ENCODE results near the gene MARK3. TPM values are rescaled to one million over a fixed set of nuclear protein-coding genes. Genes with fewer than 3 reads are reported as not detected.

Gene MARK3
- polyA plus RNA-seq, 1 donor (not counting 4 experiments of a cell fraction or from before 2014, with no cell fraction given), result 133 TPM

DNA sequence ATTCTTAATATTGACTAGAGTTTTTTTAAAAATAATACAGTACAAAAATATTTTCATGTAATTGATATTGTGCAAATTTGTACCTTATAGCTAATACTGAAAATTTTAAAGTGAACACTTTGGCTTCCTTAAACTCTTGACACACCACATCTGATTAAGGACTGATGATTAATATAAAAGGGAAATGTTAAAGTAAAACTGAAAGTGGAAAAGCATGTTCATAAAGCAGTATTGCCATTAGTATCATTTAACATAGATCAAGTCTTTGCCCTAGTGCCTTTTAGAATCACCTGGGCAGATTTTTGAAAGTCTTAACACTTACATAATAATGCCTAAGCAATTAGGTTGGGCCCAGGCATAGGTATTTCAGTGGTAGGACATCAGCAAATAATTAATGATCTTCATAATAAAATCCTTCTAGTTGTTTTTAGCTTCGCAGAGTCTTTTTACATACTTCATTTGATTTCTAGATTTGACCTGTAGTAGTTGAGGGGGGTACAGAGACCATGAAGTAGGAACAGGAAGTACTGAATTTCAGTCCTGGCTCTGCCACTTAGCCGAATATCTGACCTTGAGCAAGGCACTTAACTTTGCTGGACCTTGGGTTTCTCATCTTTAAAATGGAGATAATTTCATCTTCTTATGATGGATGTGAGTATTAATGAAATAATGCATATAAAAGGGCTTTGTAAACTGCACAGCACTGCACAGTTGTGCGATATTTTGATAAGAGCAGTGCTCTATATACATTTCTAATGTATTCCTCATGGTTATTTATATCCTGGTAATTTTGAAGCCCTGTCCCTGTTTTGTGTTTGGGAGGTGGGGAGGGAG lies 43.7 kb downstream of the MARK3 start:
- Histone ChIP-seq H3K9me1 (ENCODE audit: control insufficient read depth, extremely low read depth, insufficient read depth, low read length) (no peaks in the 10 kb centered on the region), H3K4me2 (ENCODE audit: control insufficient read depth, extremely low read depth, insufficient read depth, low read depth, low read length) (no peak overlapping the region), H4K20me1 (ENCODE audit: control insufficient read depth, extremely low read depth, insufficient read depth, low read length) (peaks cover 5% of the 10 kb centered on the region), H3K4me1 (ENCODE audit: control insufficient read depth, extremely low read depth, insufficient read depth, low read length) (peaks cover 6% of the 10 kb centered on the region), H3K36me3 (ENCODE audit: control insufficient read depth in 2 of 2, extremely low read depth in 1 of 2, insufficient read depth in 2 of 2, low read length in 2 of 2) (peaks cover 2 to 8% of the 10 kb centered on the region in 2 experiments), H2AFZ (ENCODE audit: control insufficient read depth, low read length) (no peak overlapping the region), H3K9ac (ENCODE audit: control insufficient read depth, extremely low read depth, insufficient read depth, low read length) (no peak overlapping the region), H3K27me3 (ENCODE audit: control insufficient read depth, extremely low read depth, insufficient read depth, low read length) (no peaks in the 10 kb centered on the region), H3K9me3 (ENCODE audit: control insufficient read depth, low read depth, low read length) (no peaks in the 10 kb centered on the region), H3K4me3 (ENCODE audit: control insufficient read depth in 2 of 3, extremely low read depth in 1 of 3, insufficient read depth in 2 of 3, low read depth in 1 of 3, low read length in 3 of 3) (no peak overlapping the region), H3K79me2 (ENCODE audit: control insufficient read depth, insufficient read depth, low read length) (peaks cover 93% of the 10 kb centered on the region), H3K27ac (ENCODE audit: control insufficient read depth, insufficient read depth, low read length) (no peak overlapping the region)
- TF ChIP-seq, protein P1, sequence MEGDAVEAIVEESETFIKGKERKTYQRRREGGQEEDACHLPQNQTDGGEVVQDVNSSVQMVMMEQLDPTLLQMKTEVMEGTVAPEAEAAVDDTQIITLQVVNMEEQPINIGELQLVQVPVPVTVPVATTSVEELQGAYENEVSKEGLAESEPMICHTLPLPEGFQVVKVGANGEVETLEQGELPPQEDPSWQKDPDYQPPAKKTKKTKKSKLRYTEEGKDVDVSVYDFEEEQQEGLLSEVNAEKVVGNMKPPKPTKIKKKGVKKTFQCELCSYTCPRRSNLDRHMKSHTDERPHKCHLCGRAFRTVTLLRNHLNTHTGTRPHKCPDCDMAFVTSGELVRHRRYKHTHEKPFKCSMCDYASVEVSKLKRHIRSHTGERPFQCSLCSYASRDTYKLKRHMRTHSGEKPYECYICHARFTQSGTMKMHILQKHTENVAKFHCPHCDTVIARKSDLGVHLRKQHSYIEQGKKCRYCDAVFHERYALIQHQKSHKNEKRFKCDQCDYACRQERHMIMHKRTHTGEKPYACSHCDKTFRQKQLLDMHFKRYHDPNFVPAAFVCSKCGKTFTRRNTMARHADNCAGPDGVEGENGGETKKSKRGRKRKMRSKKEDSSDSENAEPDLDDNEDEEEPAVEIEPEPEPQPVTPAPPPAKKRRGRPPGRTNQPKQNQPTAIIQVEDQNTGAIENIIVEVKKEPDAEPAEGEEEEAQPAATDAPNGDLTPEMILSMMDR (optimal IDR thresholded peaks at IDR 0.05 in 1 of 3, IDR thresholded peaks at IDR 0.05 in 1 of 3, conservative IDR thresholded peaks at IDR 0.05 in 1 of 3; ENCODE audit: extremely low read depth in 1 of 3, insufficient read depth in 2 of 3, low read length in 3 of 3), result no peak
- TF ChIP-seq EZH2 (IDR thresholded peaks at IDR 0.05; ENCODE audit: low read length), result no peak
- DNase-seq (ENCODE audit: low read depth, low spot score) (no peak), FAIRE-seq (no peak)
- dilution Hi-C loops (cut with MboI; ENCODE audit: extremely low pct_ligation_motif_present, low sequenced_read_pairs), result no loop called here

DNA sequence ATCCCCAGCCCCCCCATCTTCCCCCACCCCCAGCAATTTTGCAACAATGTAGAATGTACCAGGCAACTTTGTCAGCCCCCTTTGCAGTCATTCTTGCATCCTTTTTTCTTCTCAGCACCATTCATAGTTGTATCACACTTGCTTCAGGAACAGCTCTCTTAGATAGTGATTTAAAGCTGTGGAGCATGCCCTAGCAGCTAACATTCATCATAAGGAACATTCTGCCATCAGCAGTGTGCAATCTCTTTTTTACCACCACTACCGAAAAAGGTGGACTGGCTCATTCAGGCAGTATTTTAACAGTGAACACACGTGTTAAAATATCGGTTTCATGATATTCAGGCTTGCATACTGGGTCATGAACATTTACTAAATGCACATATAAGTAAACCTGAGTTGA lies 45.1 kb downstream of the MARK3 start:
- H3K79me2 ChIP-seq (ENCODE audit: control insufficient read depth, insufficient read depth, low read length), result peaks cover 91% of the 10 kb centered on the region
- no peak for FAIRE-seq
- dilution Hi-C loops (cut with MboI; ENCODE audit: extremely low pct_ligation_motif_present, low sequenced_read_pairs), result no loop called here
- H3K27me3 ChIP-seq (ENCODE audit: control insufficient read depth, extremely low read depth, insufficient read depth, low read length), result no peaks in the 10 kb centered on the region
- no peak overlapping the region for H3K27ac ChIP-seq (ENCODE audit: control insufficient read depth, insufficient read depth, low read length)
- H2AFZ ChIP-seq (ENCODE audit: control insufficient read depth, low read length), result no peak overlapping the region
- no peaks in the 10 kb centered on the region for H3K9me1 ChIP-seq (ENCODE audit: control insufficient read depth, extremely low read depth, insufficient read depth, low read length)
- H3K36me3 ChIP-seq (ENCODE audit: control insufficient read depth in 2 of 2, extremely low read depth in 1 of 2, insufficient read depth in 2 of 2, low read length in 2 of 2), result peaks cover 3 to 14% of the 10 kb centered on the region in 2 experiments
- no peak overlapping the region for H3K4me3 ChIP-seq (ENCODE audit: control insufficient read depth in 2 of 3, extremely low read depth in 1 of 3, insufficient read depth in 2 of 3, low read depth in 1 of 3, low read length in 3 of 3)
- no peaks in the 10 kb centered on the region for H3K9me3 ChIP-seq (ENCODE audit: control insufficient read depth, low read depth, low read length)
- no peak overlapping the region for H3K4me2 ChIP-seq (ENCODE audit: control insufficient read depth, extremely low read depth, insufficient read depth, low read depth, low read length)
- H3K9ac ChIP-seq (ENCODE audit: control insufficient read depth, extremely low read depth, insufficient read depth, low read length), result no peak overlapping the region
- no peak for TF ChIP-seq EZH2 (IDR thresholded peaks at IDR 0.05; ENCODE audit: low read length)
- DNase-seq (ENCODE audit: low read depth, low spot score), result no peak
- H3K4me1 ChIP-seq (ENCODE audit: control insufficient read depth, extremely low read depth, insufficient read depth, low read length), result peaks cover 6% of the 10 kb centered on the region
- peaks cover 5% of the 10 kb centered on the region for H4K20me1 ChIP-seq (ENCODE audit: control insufficient read depth, extremely low read depth, insufficient read depth, low read length)
